ENCODE results near the gene TTBK2. TPM values are rescaled to one million over a fixed set of nuclear protein-coding genes. Genes with fewer than 3 reads are reported as not detected.

Gene TTBK2
- total RNA-seq, 2 experiments from 2014 or later, result 12.1 to 12.3 TPM

DNA sequence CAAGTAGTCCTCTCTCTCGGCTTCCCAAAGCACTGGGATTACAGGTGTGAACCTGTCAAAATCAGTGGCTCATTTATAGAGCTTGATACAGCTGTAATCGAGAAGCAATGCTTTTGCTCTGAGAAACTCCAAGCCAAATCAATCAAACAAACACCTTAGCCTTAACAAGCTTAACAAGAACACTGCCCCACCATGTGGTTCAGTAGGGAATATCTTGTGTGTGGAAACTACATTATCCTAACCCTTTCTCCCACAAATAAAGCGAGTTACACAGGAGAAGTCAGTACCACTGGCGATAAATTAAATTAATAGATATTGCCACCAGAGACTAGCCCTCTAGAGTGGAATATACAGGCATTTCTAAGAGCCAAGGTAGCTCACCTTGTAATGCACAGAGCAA, 197.5 kb downstream of the TTBK2 start:
- POLR2A ChIA-PET, result no interaction called here
- Mint-ChIP-seq H3K27me3 (no peaks in the 10 kb centered on the region), H3K27ac (no peak overlapping the region), H3K9me3 (no peaks in the 10 kb centered on the region), H3K4me3 (no peak overlapping the region), H3K4me1 (no peaks in the 10 kb centered on the region), H3K36me3 (ENCODE audit: low read depth) (peaks cover 20% of the 10 kb centered on the region)
- DNase-seq, result no peak
- CTCF ChIA-PET, result interaction anchor here (0.8 to 1.7 kb wide), 3 partner anchors 11 to 562 kb away, joined by 3 to 4 read pairs (median 4); no protein-coding TSS in a partner anchor

DNA sequence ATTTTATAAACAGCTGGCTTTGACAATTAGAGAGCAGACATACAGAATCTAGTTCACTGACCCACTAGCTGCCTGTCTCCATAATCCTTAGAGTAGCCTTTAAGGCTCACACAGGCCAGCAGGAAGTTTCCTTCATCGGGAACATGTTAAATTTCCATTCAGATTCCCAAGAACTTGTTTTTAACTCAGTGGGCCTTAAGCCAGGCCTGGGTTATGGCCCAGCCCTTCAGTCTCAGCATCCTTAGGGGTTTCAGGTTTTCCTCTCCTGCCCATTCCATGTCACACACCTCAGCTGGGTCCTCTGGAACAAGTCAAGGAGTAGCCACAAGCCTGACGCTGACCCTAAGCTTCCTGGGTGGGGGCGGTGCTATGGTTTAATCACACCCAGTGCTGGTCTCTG, 198.7 kb downstream of the TTBK2 start:
- peaks cover 17% of the 10 kb centered on the region for H3K36me3 Mint-ChIP-seq (ENCODE audit: low read depth)
- H3K4me3 Mint-ChIP-seq, result no peak overlapping the region
- H3K27me3 Mint-ChIP-seq, result no peaks in the 10 kb centered on the region
- no peak overlapping the region for H3K27ac Mint-ChIP-seq
- no peaks in the 10 kb centered on the region for H3K9me3 Mint-ChIP-seq
- POLR2A ChIA-PET, result no interaction called here
- no peaks in the 10 kb centered on the region for H3K4me1 Mint-ChIP-seq
- no peak for DNase-seq
- CTCF ChIA-PET, result interaction anchor here (0.5 to 1.7 kb wide), 4 partner anchors 9 to 1143 kb away, joined by 3 to 5 read pairs (median 4); no protein-coding TSS in a partner anchor

DNA sequence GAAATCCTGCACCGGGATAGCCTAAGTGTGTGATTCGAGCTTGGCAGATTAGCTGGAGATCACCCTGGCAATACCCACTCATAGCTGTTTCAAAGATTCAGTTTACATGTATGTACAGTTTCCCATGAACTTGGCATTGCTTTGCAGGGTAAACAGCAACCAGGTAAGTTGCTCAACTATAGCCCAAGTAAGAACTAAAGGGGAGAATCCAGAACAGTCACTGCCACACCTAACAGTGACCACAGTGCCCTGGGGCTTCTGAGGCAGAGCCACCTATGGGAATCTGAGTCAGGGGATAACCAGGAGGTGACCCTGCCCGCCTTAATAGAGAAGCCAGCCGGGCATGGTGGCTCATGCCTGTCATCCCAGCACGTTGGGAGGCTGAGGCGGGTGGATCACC, 199.6 kb downstream of the TTBK2 start:
- DNase-seq, result no peak
- Mint-ChIP-seq H3K36me3 (ENCODE audit: low read depth) (peaks cover 14% of the 10 kb centered on the region), H3K27me3 (no peaks in the 10 kb centered on the region), H3K4me1 (no peaks in the 10 kb centered on the region), H3K27ac (no peak overlapping the region), H3K4me3 (no peak overlapping the region), H3K9me3 (no peaks in the 10 kb centered on the region)
- ChIA-PET POLR2A (no interaction called here), CTCF (no interaction called here)

DNA sequence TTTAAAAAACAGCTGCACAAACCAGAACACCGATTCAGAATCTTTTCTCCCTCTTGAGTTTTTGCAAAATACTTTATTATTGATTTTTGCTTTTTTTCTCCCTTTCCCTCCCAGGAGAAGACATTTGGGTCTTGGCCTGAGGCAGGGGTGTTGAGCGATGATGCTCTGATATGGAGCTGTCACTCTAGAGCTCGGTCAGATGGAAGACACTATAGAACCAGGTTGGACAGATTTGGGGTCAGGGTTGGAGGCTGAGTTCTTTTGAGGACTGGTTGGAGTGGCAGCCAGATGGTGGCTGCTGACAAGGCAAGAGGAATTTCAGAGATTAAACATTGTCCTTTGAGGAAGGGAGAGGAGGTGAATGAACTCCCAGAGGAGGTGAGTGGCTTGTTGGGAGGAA, 200.5 kb downstream of the TTBK2 start:
- Mint-ChIP-seq H3K27ac (no peak overlapping the region), H3K4me3 (no peak overlapping the region), H3K9me3 (no peaks in the 10 kb centered on the region), H3K4me1 (no peaks in the 10 kb centered on the region), H3K27me3 (no peaks in the 10 kb centered on the region), H3K36me3 (ENCODE audit: low read depth) (peaks cover 8% of the 10 kb centered on the region)
- ChIA-PET CTCF (no interaction called here), POLR2A (no interaction called here)
- no peak for DNase-seq

DNA sequence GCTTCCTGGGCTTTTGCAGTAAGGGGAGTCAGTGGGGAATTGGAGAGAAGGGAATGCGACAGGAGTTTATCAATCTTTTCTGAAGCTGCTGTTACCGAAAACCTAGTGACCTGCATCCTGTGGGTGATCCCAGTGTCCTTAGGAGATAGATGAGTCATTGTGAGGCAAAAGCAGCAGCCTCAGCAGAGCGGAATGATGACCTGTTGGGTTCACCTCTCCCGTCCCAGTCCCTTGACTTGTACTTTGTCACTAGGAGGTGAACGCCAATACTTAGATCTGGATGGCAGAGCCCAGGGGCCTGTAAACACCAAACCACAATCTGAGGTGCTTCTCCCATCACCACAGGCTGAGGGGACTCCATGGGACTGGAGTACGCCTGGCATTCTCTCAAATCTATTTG, 201.5 kb downstream of the TTBK2 start:
- Mint-ChIP-seq H3K27me3 (no peaks in the 10 kb centered on the region), H3K9me3 (no peaks in the 10 kb centered on the region), H3K36me3 (ENCODE audit: low read depth) (peaks cover 5% of the 10 kb centered on the region), H3K27ac (no peak overlapping the region), H3K4me3 (no peak overlapping the region), H3K4me1 (no peaks in the 10 kb centered on the region)
- DNase-seq, result no peak
- ChIA-PET POLR2A (no interaction called here), CTCF (interaction anchor here (0.6 kb wide), 1 partner anchor 13 kb away, joined by 4 read pairs; no protein-coding TSS in a partner anchor)

DNA sequence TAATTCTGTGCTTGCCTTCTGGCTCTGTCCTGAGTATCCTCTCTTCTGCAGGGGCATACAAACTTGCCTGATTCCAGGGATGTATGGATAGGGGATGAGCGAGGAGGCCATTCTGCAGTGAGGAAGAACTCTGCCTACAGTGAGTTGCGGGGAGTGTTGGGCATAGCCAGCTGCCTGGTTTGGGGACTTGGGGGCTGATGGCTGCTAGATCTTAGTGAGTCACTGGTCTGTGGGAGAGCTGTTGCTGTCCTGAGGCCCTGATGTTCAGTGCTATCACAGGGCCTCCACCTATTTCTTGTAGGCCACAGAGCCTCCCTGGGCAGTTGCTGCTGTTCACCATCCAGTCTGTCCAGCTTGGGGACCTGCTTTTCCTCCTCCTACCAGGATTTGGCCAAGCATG, 204.0 kb downstream of the TTBK2 start:
- no peaks in the 10 kb centered on the region for H3K27me3 Mint-ChIP-seq
- ChIA-PET POLR2A (no interaction called here), CTCF (interaction anchor here (1.3 to 2.2 kb wide), 2 partner anchors 13 to 20 kb away, joined by 5 read pairs; no protein-coding TSS in a partner anchor)
- H3K4me1 Mint-ChIP-seq, result no peaks in the 10 kb centered on the region
- H3K4me3 Mint-ChIP-seq, result no peak overlapping the region
- no peaks in the 10 kb centered on the region for H3K9me3 Mint-ChIP-seq
- DNase-seq, result no peak
- no peaks in the 10 kb centered on the region for H3K36me3 Mint-ChIP-seq (ENCODE audit: low read depth)
- H3K27ac Mint-ChIP-seq, result no peak overlapping the region

DNA sequence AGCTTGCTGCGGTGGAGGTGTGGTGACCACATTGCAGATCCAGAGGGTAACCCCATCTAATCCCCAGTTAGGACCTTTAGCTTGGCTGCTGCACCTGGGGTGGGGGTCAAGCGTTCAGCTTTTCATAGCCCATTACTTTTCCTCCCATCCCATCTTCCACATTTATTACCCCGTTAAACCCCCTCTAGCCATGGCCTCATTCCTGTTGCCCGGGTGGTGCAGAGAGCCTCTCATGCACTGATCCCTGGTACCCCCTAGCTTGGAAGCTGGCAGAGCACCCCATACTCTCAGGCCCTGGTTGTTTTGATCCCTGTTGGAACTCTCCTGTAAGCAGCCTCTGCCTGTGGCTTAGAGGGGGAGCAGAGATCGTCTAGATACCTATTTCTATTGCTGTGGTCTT, 204.5 kb downstream of the TTBK2 start:
- Mint-ChIP-seq H3K36me3 (ENCODE audit: low read depth) (no peaks in the 10 kb centered on the region), H3K9me3 (no peaks in the 10 kb centered on the region)
- POLR2A ChIA-PET, result no interaction called here

DNA sequence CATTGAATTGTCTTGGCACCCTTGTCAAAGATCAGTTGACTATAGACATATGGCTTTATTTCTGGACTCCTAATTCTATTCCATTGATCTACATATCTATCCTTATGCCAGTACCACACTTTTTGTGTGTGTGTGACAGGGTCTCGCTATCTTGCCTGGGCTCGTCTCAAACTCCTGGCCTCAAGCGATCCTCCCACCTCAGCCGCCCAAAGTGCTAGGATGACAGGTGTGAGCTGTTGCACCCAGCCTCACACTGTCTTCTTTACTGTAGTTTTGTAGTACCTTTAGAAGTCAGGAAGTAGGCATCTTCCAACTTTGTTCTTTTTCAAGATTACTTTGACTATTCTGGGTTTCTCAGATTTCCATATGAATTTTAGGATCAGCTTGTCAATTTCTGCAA, 208.0 kb downstream of the TTBK2 start:
- Mint-ChIP-seq H3K27ac (no peak overlapping the region), H3K4me1 (peaks cover 5% of the 10 kb centered on the region), H3K27me3 (no peaks in the 10 kb centered on the region), H3K4me3 (no peak overlapping the region), H3K36me3 (ENCODE audit: low read depth) (no peaks in the 10 kb centered on the region), H3K9me3 (no peaks in the 10 kb centered on the region)
- ChIA-PET CTCF (interaction anchor here (0.6 to 1.7 kb wide), 3 partner anchors 10 to 78 kb away, joined by 3 to 4 read pairs (median 4); no protein-coding TSS in a partner anchor), POLR2A (no interaction called here)
- DNase-seq, result no peak

More for the DNA sequence above, 204.5 kb downstream of the TTBK2 start:
- Mint-ChIP-seq H3K4me3 (no peak overlapping the region), H3K27ac (no peak overlapping the region), H3K4me1 (no peaks in the 10 kb centered on the region), H3K27me3 (no peaks in the 10 kb centered on the region)
- DNase-seq, result no peak
- CTCF ChIA-PET, result interaction anchor here (1.3 to 2.2 kb wide), 2 partner anchors 12 to 20 kb away, joined by 5 read pairs; no protein-coding TSS in a partner anchor

DNA sequence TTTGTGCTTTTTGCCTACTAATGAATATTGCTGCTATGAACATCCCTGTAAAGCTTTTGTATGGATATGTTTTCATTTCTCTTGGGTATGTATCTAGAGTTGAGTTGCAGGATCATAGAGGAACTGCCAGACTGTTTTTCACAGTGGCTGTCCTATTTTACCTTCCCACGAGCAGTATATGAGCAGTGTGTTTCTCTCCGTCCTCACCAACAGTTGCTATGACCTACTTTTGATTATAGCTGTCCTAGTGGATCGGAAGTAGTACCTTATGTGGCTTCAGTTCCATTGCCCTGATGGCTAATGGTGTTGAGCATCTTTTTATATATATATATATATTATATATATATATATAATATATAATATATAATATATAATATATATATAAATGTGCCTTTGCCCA, 208.8 kb downstream of the TTBK2 start:
- DNase-seq, result no peak
- H3K4me1 Mint-ChIP-seq, result peaks cover 5% of the 10 kb centered on the region
- no peak overlapping the region for H3K27ac Mint-ChIP-seq
- no peaks in the 10 kb centered on the region for H3K27me3 Mint-ChIP-seq
- CTCF ChIA-PET, result interaction anchor here (0.7 to 1.7 kb wide), 3 partner anchors 10 to 19 kb away, joined by 3 to 4 read pairs (median 4); no protein-coding TSS in a partner anchor
- H3K4me3 Mint-ChIP-seq, result no peak overlapping the region
- H3K9me3 Mint-ChIP-seq, result no peaks in the 10 kb centered on the region
- POLR2A ChIA-PET, result no interaction called here
- peaks cover 2% of the 10 kb centered on the region for H3K36me3 Mint-ChIP-seq (ENCODE audit: low read depth)

DNA sequence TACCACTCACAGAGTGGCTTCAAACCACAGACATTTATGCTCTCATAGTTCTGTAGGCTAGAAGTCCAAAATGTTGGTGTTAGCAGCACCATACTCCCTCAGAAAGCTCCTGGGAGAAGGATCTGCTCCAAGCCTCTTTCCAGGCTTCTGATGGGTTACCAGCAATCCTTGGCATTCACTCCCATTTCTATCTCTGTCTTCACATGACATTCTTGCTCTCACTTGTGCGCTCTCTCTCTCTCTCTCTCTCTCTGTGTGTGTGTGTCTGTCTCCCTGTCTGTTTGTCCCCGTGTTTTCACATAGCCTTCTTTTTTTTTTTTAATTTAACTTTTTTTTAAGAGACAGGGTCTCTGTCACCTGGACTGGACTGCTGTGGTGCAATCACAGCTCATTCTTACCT, 209.9 kb downstream of the TTBK2 start:
- Mint-ChIP-seq H3K4me3 (no peak overlapping the region), H3K4me1 (peaks cover 5% of the 10 kb centered on the region), H3K27ac (no peak overlapping the region), H3K36me3 (ENCODE audit: low read depth) (peaks cover 2% of the 10 kb centered on the region), H3K27me3 (no peaks in the 10 kb centered on the region), H3K9me3 (no peaks in the 10 kb centered on the region)
- DNase-seq, result no peak
- ChIA-PET CTCF (interaction anchor here (0.6 to 1.0 kb wide), 2 partner anchors 15 to 98 kb away, joined by 3 to 4 read pairs; no protein-coding TSS in a partner anchor), POLR2A (no interaction called here)

DNA sequence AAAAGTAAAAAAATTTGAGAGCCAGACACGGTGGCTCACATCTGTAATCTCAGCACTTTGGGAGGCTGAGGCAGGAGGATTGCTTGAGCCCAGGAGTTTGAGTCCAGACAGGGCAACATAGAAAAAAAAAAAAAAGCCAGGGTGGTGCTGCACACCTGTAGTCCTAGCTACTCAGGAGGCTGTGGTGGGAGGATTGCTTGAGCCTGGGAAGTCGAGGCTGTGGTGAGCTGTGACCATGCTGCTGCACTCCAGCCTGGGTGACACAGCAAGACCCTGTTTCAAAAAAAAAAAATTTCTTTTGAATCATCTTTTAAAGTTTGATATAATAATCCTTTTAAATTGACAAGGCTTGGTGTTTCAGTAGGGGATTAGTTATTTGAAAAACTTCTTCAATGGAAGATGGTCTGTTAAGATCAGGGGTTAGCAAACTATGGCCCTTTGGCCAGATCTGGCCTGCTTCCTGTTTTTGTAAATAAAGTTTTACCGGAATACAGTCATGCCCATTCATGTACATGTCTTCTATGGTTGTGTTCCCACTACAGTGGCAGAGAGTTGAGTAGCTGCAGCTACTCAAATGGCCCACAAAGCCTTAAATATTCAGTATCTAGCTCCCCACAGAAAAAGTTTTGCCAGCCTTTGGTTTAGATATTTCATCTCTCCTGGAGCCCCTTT, 212.6 kb downstream of the TTBK2 start:
- H3K27me3 Mint-ChIP-seq, result no peaks in the 10 kb centered on the region
- ChIA-PET CTCF (interaction anchor here (0.6 to 0.7 kb wide), 3 partner anchors 14 to 1089 kb away, joined by 3 to 5 read pairs (median 3); no protein-coding TSS in a partner anchor), POLR2A (no interaction called here)
- no peaks in the 10 kb centered on the region for H3K9me3 Mint-ChIP-seq
- peaks cover 8% of the 10 kb centered on the region for H3K4me1 Mint-ChIP-seq
- no peak overlapping the region for H3K4me3 Mint-ChIP-seq
- peaks cover 2% of the 10 kb centered on the region for H3K36me3 Mint-ChIP-seq (ENCODE audit: low read depth)
- H3K27ac Mint-ChIP-seq, result no peak overlapping the region
- no peak for DNase-seq

DNA sequence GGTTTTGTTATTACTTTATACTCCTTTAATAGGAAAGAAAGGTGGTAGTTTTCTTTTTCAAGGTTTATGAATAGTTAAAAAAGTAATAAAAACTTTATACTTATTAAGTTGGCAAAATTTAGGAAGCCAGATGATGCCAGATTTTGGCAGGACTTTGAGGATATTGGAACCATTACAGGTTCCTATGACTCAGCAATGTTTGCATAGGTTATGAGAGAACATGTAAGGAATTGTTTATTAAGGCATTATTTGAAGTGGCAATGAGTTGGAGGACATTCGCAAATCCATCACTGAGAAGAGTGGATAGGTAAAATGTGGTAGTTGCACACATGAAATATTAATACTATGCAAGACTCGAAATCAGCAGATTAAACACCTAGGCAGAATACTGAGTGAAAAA, 213.5 kb downstream of the TTBK2 start:
- Mint-ChIP-seq H3K4me1 (peaks cover 8% of the 10 kb centered on the region), H3K9me3 (no peaks in the 10 kb centered on the region), H3K4me3 (no peak overlapping the region), H3K36me3 (ENCODE audit: low read depth) (peaks cover 2% of the 10 kb centered on the region), H3K27ac (no peak overlapping the region), H3K27me3 (no peaks in the 10 kb centered on the region)
- no peak for DNase-seq
- ChIA-PET CTCF (interaction anchor here (0.6 to 0.7 kb wide), 2 partner anchors 38 to 218 kb away, joined by 3 to 4 read pairs; no protein-coding TSS in a partner anchor), POLR2A (no interaction called here)

DNA sequence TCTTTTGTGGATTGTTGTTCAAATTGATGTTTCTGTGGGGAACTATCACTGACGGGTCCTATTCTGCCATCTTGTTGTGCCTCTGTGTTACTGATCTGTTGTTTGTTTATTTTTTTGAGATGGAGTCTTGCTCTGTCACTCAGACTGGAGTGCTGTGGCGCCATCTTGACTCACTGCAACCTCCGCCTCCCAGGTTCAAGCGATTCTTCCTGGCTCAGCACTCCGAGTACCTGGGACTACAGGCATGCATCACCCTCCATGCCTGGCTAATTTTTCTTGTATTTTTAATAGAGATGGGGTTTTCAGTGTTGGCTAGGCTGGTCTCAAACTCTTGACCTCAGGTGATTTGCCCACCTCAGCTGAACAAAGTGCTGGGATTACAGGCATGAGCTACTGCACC, 215.2 kb downstream of the TTBK2 start:
- H3K9me3 Mint-ChIP-seq, result no peaks in the 10 kb centered on the region
- ChIA-PET POLR2A (no interaction called here), CTCF (interaction anchor here (0.8 kb wide), 1 partner anchor 14 kb away, joined by 4 read pairs; no protein-coding TSS in a partner anchor)
- H3K4me3 Mint-ChIP-seq, result no peak overlapping the region
- DNase-seq, result no peak
- no peaks in the 10 kb centered on the region for H3K27me3 Mint-ChIP-seq
- H3K36me3 Mint-ChIP-seq (ENCODE audit: low read depth), result peaks cover 6% of the 10 kb centered on the region
- no peak overlapping the region for H3K27ac Mint-ChIP-seq
- peaks cover 8% of the 10 kb centered on the region for H3K4me1 Mint-ChIP-seq

Measured in activated CD4-positive, alpha-beta T cell treated with anti-CD3 and anti-CD28 coated beads, Interleukin-2, amount 10 ng/mL, durations not matched to agents 7 days and 5 days (primary cell).